GM18951 (cell line): Measurements from ENCODE around the gene LRRC55.

ENCODE experiments used
- POLR2A ChIP-seq: IDR thresholded peaks from 4 replicates; pipeline ENCODE4 v1.6.1; 2011; ENCODE audit warnings: mild to moderate bottlenecking; ENCODE audit not compliant: insufficient read length, insufficient read depth; ENCODE audit errors: extremely low read depth
- in situ Hi-C: fragments of 300-500 bp; cut with MboI; formaldehyde crosslinking; loops from one replicate; pipeline ENCODE4 v1.12.0; 2022; ENCODE audit warnings: low sequenced_read_pairs, mixed read lengths, inconsistent platforms; ENCODE audit not compliant: unreplicated experiment

Gene LRRC55

DNA sequence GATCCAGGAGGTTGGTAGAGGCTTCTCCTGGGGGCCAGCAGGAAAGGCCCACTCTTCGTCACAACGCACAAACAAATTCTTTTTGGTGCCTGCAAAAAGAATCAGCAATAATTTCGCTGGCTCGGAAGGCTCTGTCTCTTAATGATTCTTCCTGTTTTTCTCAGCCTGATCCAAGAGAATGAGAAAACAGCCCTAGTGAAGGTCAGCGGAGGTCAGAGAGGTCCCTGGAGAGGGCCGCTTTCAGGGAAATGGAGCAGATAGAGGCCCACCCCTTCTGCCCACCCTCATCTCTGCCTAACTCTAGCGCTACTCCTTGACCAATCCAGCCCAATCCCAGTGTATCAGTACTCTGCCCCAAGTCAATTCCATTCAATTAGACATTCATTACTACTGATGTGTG, 19.2 kb downstream of the LRRC55 start:
- no peak for TF ChIP-seq POLR2A
- in situ Hi-C loops: no loop called here

DNA sequence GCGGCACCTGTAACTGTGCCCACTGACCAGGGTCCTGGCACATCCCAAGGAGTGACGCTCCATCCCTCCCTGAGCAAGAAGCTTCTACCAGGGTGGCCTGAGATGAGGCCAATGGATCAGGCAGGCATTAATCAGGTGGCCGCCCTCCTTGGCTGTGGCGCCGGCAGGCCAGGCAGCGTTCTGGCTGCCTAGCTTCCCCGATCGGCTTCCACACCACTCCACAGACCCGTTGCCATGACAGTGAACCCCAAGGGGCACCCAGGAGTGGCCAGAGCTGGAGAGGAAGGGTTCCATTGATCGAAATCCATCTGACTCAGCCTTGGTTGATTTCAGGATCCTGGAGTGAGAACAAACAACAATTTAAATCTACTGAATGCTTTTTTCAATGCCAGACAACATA, 20.5 kb downstream of the LRRC55 start:
- no peak for TF ChIP-seq POLR2A
- in situ Hi-C loops: no loop called here

DNA sequence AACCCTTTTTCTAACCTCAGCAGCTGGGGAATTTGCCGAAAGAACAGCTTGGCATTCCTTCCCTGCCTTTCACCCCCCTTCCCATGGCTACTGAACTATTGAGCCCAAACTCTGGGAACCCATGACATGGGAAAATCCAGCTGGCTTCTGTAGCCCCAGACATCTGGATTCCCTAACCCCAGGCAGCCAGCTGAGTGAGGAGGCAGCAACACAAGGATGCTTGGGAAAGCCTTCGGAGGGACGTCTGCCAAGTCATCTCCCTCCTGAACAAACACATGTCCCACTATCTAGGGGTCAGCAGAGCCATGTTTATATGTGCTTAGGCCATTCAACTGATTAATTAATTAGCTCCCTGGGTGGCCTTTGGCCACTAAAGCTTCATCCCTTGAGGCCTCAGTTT, 21.6 kb downstream of the LRRC55 start:
- no peak for TF ChIP-seq POLR2A
- in situ Hi-C loops: no loop called here

DNA sequence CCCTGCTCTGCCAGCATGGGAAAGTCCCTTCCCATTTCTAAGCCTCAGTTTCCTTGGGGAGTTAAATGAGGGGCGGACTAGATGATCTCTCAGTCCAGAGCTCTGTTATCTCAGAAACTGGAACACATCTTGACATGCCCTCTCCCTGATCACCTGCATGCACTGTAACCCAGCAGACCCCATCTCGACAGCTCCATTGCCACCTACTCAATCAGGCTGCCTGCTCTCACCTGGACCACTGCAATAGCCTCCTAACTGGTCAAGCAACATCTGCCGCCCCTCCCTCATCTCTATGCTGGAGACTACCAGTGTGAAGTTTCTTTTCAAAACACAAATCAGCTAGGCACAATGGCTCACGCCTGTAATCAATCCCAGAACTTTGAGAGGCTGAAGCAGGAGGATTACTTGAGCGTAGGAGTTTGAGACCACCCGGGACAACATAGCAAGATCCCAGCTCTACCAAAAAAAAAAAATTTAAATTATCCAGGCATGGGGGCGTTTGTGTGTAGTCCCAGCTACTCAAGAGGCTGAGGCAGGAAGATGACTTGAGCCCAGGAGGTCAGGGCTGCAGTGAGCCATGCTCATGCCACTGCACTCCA, 22.2 kb downstream of the LRRC55 start:
- no peak for TF ChIP-seq POLR2A
- in situ Hi-C loops: no loop called here

DNA sequence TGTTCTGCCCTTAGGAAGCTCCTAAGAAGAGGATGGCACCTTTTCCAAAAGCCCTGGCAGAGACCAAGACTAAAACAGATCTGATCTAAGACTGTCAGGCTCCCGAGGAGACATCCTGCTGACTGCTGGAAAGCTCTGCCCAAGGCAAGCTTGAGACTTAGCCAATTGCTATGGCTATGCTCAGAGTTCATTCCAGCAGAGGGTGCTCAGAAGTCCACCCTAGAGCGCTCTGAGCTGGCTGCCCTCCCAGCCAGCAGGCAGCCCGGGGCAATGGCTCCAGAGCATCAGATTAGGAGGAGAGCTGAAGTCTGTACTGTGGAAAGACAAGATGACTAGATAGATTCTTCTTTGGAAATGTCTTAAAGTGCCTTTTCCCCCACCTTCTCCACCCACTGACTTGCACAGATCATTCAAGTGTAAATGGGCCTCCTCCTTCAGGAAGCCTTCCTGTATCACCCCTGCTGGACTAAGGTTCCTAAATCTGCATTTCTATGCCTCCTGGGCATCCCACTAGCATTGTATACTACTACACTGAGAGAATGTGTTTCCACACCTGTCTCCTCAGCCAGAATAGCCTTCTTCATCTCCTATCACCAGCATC, 23.4 kb downstream of the LRRC55 start:
- TF ChIP-seq POLR2A: no peak
- in situ Hi-C loops: no loop called here

DNA sequence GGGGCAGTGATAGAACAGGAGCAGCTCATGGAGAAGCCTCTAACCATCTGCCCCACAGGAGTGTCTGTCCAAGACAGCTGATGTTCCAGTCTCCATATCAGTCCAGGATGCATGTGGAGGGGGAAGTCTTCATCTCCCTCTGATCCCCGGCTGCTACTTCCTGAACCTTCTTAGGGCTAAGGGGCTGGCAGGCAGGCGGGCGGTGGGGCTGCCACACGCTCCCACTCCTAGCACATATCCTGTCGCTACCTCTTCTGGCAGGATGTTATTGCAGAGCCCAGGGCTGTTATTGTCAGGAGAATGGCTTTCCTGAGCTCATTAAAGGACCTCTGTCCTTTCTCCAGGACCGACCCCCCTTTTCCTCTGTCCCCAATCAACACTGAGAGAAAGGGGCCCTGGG, 25.4 kb downstream of the LRRC55 start:
- in situ Hi-C loops: no loop called here

DNA sequence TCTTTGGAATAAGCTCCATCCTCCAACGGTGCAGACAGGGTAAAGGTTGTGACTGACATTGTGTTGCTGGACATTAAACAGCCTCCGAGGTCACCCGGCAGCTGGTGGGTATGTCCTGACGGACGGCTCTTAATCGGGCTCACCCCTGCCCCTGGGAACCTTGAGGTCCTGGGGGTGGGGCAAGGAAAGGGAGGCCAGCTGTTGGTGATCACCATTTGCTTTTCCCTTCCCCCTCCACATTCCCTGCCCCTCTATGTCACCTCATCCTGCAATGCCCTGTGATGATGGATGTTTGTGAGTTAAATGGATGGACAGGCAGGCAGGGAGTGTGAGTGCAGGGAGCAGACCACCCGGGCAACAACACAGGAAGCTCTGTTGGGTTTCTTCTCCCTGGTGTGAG, 29.0 kb downstream of the LRRC55 start:
- no peak for TF ChIP-seq POLR2A
- in situ Hi-C loops: no loop called here

More for the DNA sequence above, 25.4 kb downstream of the LRRC55 start:
- no peak for TF ChIP-seq POLR2A

DNA sequence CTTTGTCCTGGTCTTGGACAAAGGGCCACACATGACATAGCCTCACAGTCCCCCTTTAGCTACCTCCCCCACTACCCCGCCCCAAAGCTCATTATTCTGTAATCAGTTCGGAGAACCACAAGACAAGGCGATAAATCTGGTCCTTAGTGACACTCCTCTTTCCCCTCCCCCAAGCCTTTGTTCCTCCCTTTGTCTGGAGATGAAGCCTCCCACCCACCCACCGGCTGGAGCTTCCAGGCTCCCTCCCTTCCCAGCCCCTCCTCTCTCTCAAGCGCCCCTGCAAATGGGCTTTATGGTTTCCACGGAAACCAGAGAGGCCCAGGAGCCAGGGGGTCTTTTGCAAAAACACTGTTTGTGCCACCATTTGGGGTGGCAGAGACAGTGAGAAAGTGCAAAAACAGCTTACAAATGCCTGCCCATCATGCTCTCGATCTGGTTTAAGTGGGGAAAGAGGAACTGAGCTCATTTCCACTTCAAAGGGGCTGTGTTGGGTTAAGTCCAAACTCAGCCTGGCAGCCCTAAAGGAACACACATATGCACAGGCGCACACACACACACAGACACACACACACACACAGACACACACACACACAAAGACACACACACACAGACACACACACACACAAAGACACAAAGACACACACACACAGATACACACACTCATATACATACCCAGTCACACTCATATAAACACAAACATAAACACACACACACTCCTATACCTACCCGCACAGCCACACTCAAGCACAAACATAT, 31.8 kb downstream of the LRRC55 start:
- TF ChIP-seq POLR2A: no peak
- in situ Hi-C loops: no loop called here

DNA sequence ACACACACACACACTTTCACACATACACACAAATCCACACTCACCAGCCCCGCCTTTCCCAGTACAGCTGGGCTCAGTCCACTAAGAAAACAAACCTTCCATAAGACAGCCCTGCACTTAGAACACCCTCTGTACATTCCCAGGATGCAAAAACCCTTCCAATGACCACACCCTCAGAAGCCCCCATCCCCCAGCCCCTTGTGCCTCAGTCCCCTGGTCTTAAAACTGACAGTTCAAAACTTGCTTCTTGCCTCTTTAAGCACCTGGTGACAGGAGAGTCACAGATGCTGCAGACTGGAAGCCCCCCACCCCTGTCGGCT, 32.3 kb downstream of the LRRC55 start:
- TF ChIP-seq POLR2A: no peak
- in situ Hi-C loops: no loop called here

DNA sequence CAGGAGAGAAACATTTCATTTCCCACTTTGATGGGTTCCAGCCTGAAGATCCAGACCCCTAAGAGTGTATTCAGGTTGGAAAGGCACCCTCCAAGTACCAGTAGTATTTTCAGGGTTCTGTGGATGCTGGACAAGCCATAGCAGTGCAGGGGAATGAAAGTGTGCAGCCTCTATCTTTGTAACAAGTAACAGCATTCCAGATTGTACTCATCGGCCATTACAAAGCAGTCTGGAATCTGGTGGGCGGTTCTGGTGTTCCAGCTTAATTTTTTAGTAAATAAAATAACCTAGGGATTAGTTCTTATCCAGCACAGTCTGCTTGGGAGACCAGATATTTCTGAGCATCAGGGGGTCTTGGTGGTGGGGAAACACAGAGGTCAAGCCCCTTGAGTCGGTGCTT, 32.7 kb downstream of the LRRC55 start:
- TF ChIP-seq POLR2A: no peak

DNA sequence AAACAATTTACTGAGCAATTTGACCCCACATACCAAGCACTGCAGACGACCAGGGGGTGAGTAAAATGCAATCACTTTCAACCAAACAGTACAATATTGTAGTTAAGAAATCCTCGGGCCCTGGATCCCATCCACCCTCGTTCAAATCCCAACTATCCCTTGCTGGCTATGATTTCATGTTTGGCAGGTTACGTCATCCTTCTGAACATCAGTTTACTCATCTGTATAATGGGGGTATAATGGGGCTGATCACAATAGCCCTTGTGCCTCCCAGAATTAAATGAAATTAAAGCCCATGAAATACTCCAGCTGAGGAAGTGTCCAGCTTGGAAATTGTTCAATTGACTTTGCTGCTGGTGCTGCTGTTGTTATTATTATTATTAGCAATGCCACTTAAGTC, 34.7 kb downstream of the LRRC55 start:
- no peak for TF ChIP-seq POLR2A
- in situ Hi-C loops: no loop called here

More for the DNA sequence above, 32.7 kb downstream of the LRRC55 start:
- in situ Hi-C loops: no loop called here

DNA sequence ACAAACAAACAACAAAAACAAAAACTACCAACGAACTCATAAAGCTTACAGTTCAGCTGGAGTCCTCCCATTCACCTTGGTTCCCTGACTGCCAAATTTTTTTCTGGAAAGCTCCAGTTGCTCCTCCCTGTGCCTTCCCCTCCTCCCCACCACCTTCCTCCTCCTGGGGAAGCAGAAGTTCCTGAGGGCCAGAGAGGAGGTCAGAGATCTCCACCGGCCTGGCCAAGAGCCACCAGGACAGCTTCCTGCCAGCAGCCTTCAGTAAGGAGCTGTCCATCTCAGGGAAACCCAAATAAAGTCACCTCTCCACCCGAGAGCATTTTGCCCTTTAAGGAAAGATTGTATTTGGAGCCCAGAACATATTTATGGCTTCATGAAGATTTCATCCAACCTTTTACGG, 35.3 kb downstream of the LRRC55 start:
- in situ Hi-C loops: no loop called here
- TF ChIP-seq POLR2A: no peak

DNA sequence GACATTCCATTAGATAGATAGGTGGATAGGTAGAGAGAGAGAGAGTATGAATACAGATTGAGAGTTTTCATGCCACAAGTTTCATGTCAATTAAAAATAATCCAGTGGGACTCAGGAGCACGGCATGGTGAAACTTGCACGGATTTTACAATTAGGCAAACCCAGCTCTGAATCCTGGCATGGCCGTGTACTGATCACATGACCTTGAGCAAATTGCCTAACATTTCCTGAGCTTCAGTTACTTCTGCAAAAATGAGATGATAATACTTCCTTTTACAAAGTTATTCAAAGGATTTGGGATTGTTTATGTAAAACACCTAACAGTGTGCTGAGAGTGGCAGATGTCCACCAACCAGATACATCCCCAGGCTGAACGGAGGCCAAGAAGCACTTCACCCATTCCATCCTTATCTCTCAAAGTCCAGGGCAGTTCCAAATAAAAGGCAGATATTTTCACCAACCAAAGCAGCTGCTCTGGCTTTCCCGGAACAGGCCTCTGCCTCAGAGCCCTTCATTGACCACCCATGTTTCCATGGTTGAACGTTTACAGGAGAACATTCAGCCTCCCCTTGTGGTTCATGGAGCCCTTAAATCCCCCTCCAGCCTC, 37.4 kb downstream of the LRRC55 start:
- TF ChIP-seq POLR2A: no peak
- in situ Hi-C loops: no loop called here

DNA sequence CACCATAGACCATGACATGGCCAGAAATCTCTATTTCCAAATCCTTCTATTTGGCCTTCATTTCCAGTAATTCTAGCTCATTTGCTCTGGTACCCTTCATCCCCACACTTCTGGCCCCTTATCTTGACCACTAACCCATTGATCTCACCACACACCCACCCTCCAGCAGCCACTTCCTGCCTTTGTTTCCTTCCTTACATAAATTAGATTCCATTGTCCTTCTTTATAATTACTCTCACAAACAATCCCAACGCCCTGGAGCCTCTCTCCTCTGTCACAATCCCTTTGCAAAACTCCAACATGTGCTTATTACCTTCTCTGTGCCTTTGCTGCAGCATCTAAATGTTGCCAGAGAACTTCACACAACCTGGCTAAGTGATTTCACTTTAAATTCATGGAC, 40.5 kb downstream of the LRRC55 start:
- TF ChIP-seq POLR2A: no peak
- in situ Hi-C loops: no loop called here

DNA sequence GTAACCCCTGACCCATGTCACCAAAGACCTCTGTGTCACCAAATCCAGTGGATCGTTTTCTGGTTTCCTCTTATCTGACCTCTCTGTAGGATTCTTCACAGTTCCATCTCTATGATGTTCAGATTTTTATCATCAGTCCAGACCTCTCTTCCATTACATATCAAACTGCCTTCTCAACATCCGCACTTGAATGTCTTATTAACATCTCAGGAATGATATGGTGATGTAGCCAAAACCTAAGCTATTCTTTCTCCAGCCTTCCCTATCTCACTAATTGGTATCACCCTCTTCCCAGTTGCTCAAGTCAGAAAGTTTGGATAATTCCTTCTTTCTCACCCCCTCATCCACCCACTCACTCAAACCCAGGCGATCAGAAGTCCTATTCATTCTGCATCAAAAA, 41.8 kb downstream of the LRRC55 start:
- in situ Hi-C loops: no loop called here

More for the DNA sequence above, 41.8 kb downstream of the LRRC55 start:
- no peak for TF ChIP-seq POLR2A
